Large intestine (tissue), 12 donors: Measurements from ENCODE around the gene TMEM40. TPM values are rescaled to one million over a fixed set of nuclear protein-coding genes. Genes with fewer than 3 reads are reported as not detected.

ENCODE experiments used
- DNase-seq, 2 donors: peaks; one replicate each; pipeline versions ENCODE4 v3.0.0 to v3.0.0-alpha.2; 2013
- H3K27ac ChIP-seq: one replicate; pipeline ENCODE4 v1.5.1; 2013; ENCODE audit warnings: low read length
- H3K27me3 ChIP-seq: 2 replicates; pipeline ENCODE4 v1.6.1; 2013; ENCODE audit warnings: low read length; ENCODE audit not compliant: control insufficient read depth, insufficient read depth
- H3K36me3 ChIP-seq: 2 replicates; pipeline ENCODE4 v1.6.1; 2013; ENCODE audit warnings: low read length; ENCODE audit not compliant: control insufficient read depth, insufficient read depth
- H3K4me1 ChIP-seq: one replicate; pipeline ENCODE4 v1.6.1; 2013; ENCODE audit warnings: low read length; ENCODE audit not compliant: control insufficient read depth, insufficient read depth
- H3K4me3 ChIP-seq: one replicate; pipeline ENCODE4 v1.5.1; 2013; ENCODE audit warnings: low read length
- H3K9me3 ChIP-seq: one replicate; pipeline ENCODE4 v1.6.1; 2013; ENCODE audit warnings: mild to moderate bottlenecking, low read depth, low read length, moderate library complexity; ENCODE audit not compliant: control insufficient read depth
- WGBS: methylation state at CpG from one replicate; pipeline ENCODE4 v1.1.5; 2013; ENCODE audit warnings: low lambda C conversion rate; ENCODE audit not compliant: insufficient coverage; 5-methylcytosine and 5-hydroxymethylcytosine counted together
- long read RNA-seq, 11 donors: transcript quantifications; one replicate each; lab custom pipeline, GENCODE V29; 2026
- polyA plus RNA-seq: library from polyadenylated mRNA; unstranded; fragments of 120-200 nt; gene quantifications from one replicate; pipeline ENCODE4 v1.2.1, GENCODE V29; 2013

TMEM40 gene, protein sequence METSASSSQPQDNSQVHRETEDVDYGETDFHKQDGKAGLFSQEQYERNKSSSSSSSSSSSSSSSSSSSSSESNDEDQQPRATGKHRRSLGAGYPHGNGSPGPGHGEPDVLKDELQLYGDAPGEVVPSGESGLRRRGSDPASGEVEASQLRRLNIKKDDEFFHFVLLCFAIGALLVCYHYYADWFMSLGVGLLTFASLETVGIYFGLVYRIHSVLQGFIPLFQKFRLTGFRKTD
- polyA plus RNA-seq: 0.10 TPM
- long read RNA-seq, donor 1: 0 reads
- long read RNA-seq, donor 2: 0 reads
- long read RNA-seq, donor 3: 0 reads
- long read RNA-seq, donor 4: 0 reads
- long read RNA-seq, donor 5: 0 reads
- long read RNA-seq, donor 6: 0 reads
- long read RNA-seq, donor 7: 0 reads
- long read RNA-seq, donor 8: 0 reads
- long read RNA-seq, donor 9: 0 reads
- long read RNA-seq, donor 10: 0 reads
- long read RNA-seq, donor 11: 0 reads

DNA sequence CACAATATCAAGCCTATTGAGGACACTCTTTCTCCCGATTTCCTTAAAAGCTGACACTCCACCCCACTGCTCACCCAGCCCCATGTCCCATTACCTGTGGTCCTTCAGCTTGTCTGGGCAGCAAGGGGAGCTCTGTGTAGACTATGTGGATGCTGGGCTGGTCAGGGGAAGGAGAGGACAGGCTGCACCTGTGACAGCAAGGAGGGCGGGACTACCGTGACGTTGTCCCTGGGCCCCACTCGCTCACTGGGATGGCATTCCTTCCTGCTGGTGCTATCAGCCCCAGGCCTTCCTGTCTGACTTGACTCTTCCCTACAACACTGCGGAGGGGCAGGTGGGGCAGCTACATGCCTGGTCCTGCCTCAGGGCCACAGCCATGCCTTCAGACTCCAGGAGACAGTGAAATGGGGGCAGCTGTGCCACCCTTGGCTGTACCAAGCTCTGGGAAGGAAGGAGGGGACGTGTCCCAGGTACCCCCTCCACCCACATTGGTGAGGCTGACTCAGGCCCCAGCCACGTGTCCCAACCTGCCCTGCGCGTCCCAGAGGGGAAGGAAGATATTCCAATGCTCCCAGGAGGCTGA is at the start of gene TMEM40:
TSS of gene TMEM40 (minus strand) at position 163 of the 583 bp plus-strand sequence. CDS start 9,427 bp downstream, outside the sequence.
- Histone ChIP-seq H3K27ac (no peak within 1 kb of the TSS), H3K4me3 (no peak within 1 kb of the TSS), H3K4me1 (no peaks in the 10 kb centered on the region), H3K36me3 (no peaks in the 10 kb centered on the region), H3K9me3 (no peaks in the 10 kb centered on the region), H3K27me3 (no peaks in the 10 kb centered on the region)
- no CpG with 5 or more reads among the region's 10 CpGs for WGBS
- peak; percentile 26 to 58 for DNase-seq

DNA sequence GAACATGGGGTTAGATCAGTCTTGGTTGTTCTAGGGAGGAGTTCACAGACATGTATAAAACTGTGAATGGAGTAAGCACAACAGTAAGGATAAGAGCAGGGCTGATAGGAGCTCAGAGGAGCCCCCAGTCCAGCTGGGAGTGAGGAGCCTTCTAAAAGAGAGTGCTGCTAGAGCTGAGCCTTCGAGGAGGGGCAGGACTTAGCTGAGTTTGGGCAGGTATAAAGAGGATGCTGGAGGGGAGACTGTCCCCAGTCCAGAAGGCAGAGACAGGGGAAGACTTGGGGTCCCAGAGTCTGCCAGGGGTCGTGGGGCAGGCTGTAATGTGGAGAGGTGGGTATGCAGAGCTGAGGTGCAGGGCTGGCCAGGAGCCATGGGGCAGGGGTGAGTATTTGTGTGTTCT is 49.5 kb upstream of the TMEM40 start:
- DNase-seq: no peak
- H3K4me1 ChIP-seq: peaks cover 4% of the 10 kb centered on the region
- no peak overlapping the region for H3K4me3 ChIP-seq
- WGBS: 80% methylated on average over 1 of the region's 2 CpGs
- H3K36me3 ChIP-seq: peaks cover 5% of the 10 kb centered on the region
- no peak overlapping the region for H3K27ac ChIP-seq
- no peaks in the 10 kb centered on the region for H3K27me3 ChIP-seq
- no peaks in the 10 kb centered on the region for H3K9me3 ChIP-seq

DNA sequence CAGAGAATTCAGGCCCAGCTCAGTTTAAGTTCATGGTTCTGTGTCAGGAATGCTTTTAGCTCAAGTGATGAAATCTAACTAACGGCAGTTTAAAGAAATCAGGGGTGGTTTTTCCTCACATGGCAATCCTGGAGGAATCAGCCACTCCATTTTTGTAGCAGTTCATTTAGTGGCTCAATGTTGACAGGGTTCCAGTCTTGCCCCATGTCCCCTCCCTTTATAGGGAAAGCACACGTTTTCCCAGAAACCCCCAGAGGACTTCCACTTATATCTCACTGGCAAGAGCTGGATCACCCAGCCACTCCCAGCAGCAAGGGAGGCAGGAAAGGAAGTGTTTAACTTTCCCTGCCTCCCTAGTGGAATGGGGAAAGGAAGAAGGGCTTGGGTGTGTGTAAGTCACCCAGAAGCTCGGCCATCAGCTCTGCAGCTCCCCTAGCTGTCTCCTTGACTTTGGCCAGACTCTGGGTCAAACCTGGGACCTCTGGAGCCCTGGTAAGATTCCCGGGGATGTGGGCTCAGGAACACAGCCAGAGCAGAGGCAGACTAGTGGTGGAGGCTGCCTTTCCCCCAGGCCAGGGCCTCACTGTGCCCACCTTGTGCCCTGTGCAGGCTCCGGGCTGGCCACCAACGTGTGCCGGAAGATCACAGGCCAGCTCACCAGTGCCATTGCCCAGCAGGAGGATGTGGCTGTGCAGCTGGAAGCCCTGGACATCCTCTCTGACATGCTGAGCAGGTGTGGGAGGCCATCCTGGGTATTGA is 48.7 kb upstream of the TMEM40 start:
- no peaks in the 10 kb centered on the region for H3K27me3 ChIP-seq
- no peak overlapping the region for H3K4me3 ChIP-seq
- no CpG with 5 or more reads among the region's 7 CpGs for WGBS
- H3K9me3 ChIP-seq: no peaks in the 10 kb centered on the region
- no peak for DNase-seq
- peaks cover 5% of the 10 kb centered on the region for H3K36me3 ChIP-seq
- H3K27ac ChIP-seq: no peak overlapping the region
- H3K4me1 ChIP-seq: peaks cover 4% of the 10 kb centered on the region

DNA sequence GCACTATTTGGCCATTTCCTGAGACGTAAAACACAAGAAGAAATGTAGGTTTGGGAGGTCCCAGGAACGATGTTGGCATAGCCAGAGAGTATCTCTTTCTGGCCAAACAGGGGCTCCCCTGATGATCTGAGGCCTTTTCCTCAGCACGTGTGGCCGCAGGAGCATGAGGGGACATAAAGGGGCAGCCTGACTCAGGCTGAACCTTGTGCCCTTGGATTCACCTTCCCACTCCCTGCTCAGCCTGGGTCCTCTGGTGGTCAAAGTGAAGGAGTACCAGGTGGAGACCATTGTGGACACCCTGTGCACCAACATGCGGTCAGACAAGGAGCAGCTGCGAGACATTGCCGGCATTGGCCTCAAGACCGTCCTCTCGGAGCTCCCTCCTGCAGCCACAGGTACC is 48.0 kb upstream of the TMEM40 start:
- no peak overlapping the region for H3K4me3 ChIP-seq
- no peaks in the 10 kb centered on the region for H3K27me3 ChIP-seq
- no peak overlapping the region for H3K27ac ChIP-seq
- DNase-seq: no peak
- H3K4me1 ChIP-seq: peaks cover 4% of the 10 kb centered on the region
- peaks cover 5% of the 10 kb centered on the region for H3K36me3 ChIP-seq
- H3K9me3 ChIP-seq: no peaks in the 10 kb centered on the region
- no CpG with 5 or more reads among the region's 9 CpGs for WGBS

DNA sequence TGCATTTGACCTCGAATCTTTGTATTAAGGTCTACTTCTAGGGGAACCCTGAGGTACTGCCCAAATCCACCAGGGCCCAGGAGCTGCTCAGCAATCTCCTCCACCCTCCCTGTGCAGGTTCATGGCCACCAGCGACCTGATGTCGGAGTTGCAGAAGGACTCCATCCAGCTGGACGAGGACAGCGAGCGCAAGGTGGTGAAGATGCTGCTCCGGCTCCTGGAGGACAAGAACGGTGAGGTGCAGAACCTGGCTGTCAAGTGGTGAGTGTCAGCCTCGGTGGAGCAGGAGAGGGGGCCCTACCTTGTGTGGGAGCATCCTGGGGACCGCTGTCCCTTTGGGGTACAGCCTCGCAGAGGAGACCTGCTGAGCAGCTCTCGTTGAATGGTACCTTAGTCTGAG is 44.3 kb upstream of the TMEM40 start:
- H3K9me3 ChIP-seq: no peaks in the 10 kb centered on the region
- no peaks in the 10 kb centered on the region for H3K27me3 ChIP-seq
- H3K4me3 ChIP-seq: no peak overlapping the region
- H3K4me1 ChIP-seq: no peaks in the 10 kb centered on the region
- H3K36me3 ChIP-seq: peaks cover 5% of the 10 kb centered on the region
- no peak for DNase-seq
- H3K27ac ChIP-seq: no peak overlapping the region
- WGBS: 100% methylated on average over 1 of the region's 12 CpGs

DNA sequence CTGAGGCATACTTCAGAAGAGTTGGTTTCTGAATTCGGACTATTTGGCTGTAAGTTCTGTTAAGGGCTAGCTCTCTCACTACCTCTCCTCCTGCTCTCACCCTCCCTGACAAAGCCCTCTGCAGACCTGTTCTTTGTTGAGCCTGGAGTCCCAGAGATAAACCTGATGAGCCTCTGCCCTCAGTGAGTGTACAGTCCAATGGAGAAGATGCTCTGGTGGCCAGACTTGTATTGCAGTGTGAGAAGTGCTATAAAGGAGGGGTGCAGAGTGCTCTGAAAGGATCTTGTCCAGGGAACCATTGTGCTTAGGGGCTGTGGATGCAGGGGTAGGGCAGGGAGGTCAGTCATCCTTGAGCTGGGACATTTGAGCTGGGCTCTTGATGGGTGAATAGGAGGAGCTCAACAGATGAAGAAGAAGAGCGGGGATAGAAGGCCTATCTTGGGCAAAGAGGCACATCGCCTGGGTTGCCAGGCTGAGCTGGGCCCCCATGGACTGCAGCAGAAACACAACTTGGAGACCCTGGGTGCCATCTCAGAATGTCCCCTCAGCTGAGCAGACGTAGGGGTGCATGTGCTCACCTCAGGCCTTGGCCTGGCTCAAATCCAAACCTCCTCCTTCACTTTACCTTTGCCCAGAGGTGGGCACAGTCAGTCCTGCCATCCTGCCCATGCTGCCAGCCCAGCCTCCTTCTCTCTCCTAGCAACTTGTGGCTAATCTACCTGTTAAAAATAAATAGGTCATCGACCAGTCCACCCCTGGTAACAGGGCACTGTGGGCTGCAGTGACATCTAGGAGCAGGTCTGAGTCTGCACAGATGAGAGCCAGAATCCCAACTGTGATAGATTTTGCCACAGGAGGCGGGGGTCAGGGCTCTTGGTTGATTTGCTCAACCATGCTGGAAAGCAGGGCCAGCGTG is 40.7 kb upstream of the TMEM40 start:
- Histone ChIP-seq H3K9me3 (no peaks in the 10 kb centered on the region), H3K36me3 (peaks cover 3% of the 10 kb centered on the region), H3K4me1 (no peaks in the 10 kb centered on the region), H3K27ac (no peak overlapping the region), H3K27me3 (peaks cover 7% of the 10 kb centered on the region), H3K4me3 (no peak overlapping the region)
- no CpG with 5 or more reads among the region's 7 CpGs for WGBS
- DNase-seq: no peak

DNA sequence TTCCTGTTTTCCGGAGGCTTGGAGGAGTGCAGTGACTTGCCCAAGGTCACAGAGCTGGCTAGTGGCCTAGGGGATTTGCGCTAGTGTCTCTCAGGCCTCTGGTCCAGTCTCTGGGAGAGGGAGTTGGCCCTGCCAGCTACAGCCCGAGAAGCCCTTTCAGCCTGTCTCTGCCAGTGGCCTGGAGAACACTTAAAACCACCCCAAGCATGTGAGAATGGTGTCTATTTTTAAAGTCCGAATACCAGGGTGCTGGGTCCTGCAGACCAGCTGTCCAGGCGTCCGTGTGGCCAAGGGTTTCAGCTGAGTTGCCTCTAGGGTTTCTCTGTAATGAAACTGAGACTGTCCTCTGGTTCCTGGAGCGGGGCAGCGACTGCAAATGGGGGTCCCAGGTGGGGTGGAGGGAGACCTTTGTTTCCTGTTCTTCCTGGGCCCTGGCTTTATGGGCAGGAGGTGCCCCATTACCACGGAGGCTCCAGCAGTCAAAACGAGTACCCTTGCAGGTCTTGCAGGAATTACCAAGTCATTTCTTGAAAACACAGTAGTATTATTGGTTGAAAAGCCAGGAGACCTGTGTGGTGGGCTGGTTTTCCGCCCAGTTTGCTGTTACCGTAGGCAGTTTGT is 39.6 kb upstream of the TMEM40 start:
- H3K4me1 ChIP-seq: no peaks in the 10 kb centered on the region
- H3K9me3 ChIP-seq: no peaks in the 10 kb centered on the region
- no peak overlapping the region for H3K27ac ChIP-seq
- WGBS: no CpG with 5 or more reads among the region's 12 CpGs
- no peak overlapping the region for H3K4me3 ChIP-seq
- peaks cover 7% of the 10 kb centered on the region for H3K27me3 ChIP-seq
- no peak for DNase-seq
- peaks cover under 1% of the 10 kb centered on the region for H3K36me3 ChIP-seq

DNA sequence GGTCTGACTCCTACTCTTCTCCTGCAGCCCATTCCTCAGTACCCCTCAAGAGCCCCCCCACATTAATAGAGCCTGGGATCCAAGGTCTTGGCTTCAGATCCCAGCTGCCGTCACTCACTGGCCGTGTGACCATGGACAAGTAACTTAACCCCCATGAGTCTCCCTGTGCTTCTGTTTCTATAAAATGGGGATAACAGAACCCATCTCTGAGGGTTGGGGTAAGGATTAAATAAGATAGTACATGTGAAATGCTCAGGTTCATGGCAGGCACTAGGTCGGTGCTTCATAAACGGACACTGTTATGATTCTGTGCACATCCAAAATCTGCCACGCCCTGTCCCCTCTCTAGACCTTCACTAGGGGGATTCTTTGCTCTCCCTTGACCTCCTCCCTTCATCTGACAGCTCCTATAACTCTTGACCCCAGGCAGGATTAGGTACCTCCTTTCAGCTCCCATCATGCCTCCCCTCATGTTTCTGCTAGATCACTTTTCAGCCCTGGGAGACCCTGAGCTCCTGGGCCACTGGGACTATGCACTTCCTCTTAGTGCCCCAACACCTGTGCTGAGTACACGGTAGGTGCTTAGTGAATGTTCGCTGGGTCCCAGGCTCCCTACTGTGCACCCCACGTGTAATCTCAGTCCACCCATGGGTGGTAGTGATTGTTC is 39.0 kb upstream of the TMEM40 start:
- peaks cover 7% of the 10 kb centered on the region for H3K27me3 ChIP-seq
- H3K4me3 ChIP-seq: no peak overlapping the region
- no peak for DNase-seq
- H3K9me3 ChIP-seq: no peaks in the 10 kb centered on the region
- H3K27ac ChIP-seq: no peak overlapping the region
- no peaks in the 10 kb centered on the region for H3K36me3 ChIP-seq
- WGBS: no CpG with 5 or more reads among the region's 8 CpGs
- no peaks in the 10 kb centered on the region for H3K4me1 ChIP-seq

DNA sequence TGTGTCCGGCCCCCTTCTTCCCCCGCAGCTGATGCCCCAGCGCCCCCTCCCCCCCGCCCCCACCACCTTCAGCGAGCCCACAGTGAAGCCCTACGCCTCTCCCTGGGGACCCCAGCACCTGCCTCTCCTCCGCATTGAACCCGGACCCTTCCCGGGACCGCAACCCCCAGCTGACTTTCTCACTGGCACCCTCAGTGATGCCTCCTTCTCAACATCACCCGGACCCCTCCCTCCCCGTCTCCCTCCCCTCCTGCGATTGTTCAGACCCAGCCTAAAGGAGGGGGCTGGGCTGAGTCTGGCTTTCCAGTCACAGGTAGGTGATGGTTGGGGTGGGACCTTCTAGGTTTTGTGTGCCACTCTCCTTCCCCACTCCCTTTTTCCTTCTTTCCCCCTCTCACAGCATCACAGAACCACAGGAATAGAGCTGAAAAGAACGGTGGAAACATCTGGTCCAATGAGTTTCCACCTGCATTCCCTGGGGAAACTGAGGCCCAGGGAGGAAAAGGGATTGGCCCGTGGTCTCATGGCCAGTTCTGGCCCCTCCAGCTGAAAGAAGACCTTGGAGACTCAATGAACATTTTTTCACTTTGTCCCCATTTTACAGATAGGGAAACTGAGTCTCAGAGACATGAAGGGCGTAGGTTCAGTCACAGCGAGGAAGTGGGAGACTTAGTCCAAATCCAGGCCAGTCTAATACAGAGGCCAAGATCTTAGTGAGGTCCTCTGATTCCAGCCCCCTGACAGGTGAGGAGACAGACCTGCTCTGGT is 38.2 kb upstream of the TMEM40 start:
- Histone ChIP-seq H3K36me3 (no peaks in the 10 kb centered on the region), H3K4me3 (peak overlapping the region; percentile 50), H3K27me3 (peaks cover 7% of the 10 kb centered on the region), H3K27ac (no peak overlapping the region), H3K9me3 (no peaks in the 10 kb centered on the region), H3K4me1 (no peaks in the 10 kb centered on the region)
- no peak for DNase-seq
- WGBS: 100% methylated on average over 1 of the region's 17 CpGs
